ENCODE measurements around the gene TMEM81. TPM values are rescaled to one million over a fixed set of nuclear protein-coding genes. Genes with fewer than 3 reads are reported as not detected.
A peak's percentile ranks its signal among the peaks of the same experiment; 100 is the strongest.

Gene TMEM81
- total and polyA plus RNA-seq, 12 donors = 1.6 to 3.8 (median 2.2) TPM

DNA sequence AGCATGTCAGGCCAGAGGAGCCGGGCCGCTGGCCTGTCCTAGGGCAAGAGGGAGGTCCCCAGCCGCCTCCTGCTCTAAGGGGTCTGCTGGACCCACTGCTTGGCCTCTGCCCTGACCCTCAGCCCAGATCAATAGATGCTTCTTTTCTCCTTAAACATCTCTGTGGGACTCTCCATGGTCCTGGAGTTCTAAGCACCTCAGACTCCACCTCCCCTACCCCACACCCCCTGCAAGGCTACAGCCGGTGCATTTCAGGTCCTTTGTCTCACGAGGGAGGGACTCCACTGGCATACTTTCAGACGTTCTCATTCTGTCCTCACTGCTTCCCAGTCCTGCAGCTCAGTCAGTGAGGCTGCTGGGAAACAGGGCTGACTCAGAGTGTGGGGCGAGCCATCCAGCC, 30.2 kb downstream of the TMEM81 start:
- ATAC-seq (no peak), DNase-seq (no peak)
- TF ChIP-seq, protein P1, sequence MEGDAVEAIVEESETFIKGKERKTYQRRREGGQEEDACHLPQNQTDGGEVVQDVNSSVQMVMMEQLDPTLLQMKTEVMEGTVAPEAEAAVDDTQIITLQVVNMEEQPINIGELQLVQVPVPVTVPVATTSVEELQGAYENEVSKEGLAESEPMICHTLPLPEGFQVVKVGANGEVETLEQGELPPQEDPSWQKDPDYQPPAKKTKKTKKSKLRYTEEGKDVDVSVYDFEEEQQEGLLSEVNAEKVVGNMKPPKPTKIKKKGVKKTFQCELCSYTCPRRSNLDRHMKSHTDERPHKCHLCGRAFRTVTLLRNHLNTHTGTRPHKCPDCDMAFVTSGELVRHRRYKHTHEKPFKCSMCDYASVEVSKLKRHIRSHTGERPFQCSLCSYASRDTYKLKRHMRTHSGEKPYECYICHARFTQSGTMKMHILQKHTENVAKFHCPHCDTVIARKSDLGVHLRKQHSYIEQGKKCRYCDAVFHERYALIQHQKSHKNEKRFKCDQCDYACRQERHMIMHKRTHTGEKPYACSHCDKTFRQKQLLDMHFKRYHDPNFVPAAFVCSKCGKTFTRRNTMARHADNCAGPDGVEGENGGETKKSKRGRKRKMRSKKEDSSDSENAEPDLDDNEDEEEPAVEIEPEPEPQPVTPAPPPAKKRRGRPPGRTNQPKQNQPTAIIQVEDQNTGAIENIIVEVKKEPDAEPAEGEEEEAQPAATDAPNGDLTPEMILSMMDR (IDR thresholded peaks at IDR 0.05) = no peak
- no peaks in the 10 kb centered on the region for H3K9me3 ChIP-seq
- intact Hi-C loops (cut with DNase I) = loop anchor here in 1 of 10 donors (10.0 kb wide), 1 partner anchor 249 kb away; no protein-coding TSS in a partner anchor
- H3K27me3 ChIP-seq = peaks cover 0 to 28% (median 14%) of the 10 kb centered on the region in 7 donors
- no peak overlapping the region for H3K4me3 ChIP-seq
- WGBS, 2 donors = 53 to 55% methylated on average over 6 to 7 of the region's 7 CpGs
- no peaks in the 10 kb centered on the region for H3K4me1 ChIP-seq
- H3K36me3 ChIP-seq = no peaks in the 10 kb centered on the region
- H3K27ac ChIP-seq = no peak overlapping the region

DNA sequence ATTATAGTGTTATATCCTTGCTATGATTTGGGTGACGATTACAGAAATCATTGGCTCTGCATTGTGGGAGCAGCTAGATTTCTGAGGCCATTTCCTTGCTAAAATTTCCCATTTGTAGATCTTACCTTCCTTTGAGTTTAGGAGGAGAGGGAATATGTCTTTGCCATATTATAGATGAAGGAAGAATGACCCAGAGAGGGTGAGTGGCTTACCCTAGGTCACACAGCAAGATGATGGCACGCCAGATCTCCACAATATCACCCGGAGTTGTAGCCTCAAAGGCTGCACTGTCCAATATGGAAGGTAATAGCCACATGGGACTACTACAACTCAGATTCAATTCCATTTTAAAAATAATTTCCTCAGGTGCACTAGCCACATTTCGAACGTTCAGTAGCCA, 31.0 kb downstream of the TMEM81 start:
- ATAC-seq (no peak), DNase-seq (no peak)
- intact Hi-C loops (cut with DNase I) = loop anchor here in 1 of 10 donors (10.0 kb wide), 1 partner anchor 248 kb away; no protein-coding TSS in a partner anchor
- TF ChIP-seq, protein P1 (IDR thresholded peaks at IDR 0.05) = no peak
- no peak overlapping the region for H3K4me3 ChIP-seq
- H3K27ac ChIP-seq = no peak overlapping the region
- H3K9me3 ChIP-seq = no peaks in the 10 kb centered on the region
- 90 to 91% methylated on average over 5 of the region's 5 CpGs for WGBS, 2 donors
- H3K4me1 ChIP-seq = no peaks in the 10 kb centered on the region
- no peaks in the 10 kb centered on the region for H3K36me3 ChIP-seq
- H3K27me3 ChIP-seq = peaks cover 0 to 31% (median 14%) of the 10 kb centered on the region in 7 donors

DNA sequence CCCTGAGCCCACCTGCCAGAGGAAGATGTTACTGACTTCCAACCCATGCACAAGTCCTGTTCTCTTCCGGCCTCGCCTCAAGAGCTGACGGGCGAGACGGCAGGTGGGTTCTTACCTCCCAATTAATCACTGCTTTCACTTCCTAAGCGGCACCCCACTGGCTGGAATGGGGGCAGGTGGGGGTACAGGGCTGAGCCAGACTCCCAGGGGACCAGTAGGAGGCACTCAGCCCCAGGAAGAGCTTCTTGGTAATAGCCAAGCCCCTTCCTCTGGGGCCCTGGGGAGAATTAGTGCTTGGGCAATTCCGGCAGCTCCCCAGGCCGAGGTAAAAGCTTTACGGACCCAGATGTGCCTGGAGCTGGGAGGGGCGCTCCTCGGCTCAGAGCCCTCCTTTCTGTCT, 31.6 kb downstream of the TMEM81 start:
- no peak overlapping the region for H3K4me3 ChIP-seq
- H3K36me3 ChIP-seq = no peaks in the 10 kb centered on the region
- H3K9me3 ChIP-seq = no peaks in the 10 kb centered on the region
- TF ChIP-seq, protein P1 (IDR thresholded peaks at IDR 0.05) = no peak
- no peak for ATAC-seq
- no peak for DNase-seq
- no peak overlapping the region for H3K27ac ChIP-seq
- intact Hi-C loops (cut with DNase I) = loop anchor here in 1 of 10 donors (10.0 kb wide), 1 partner anchor 248 kb away; no protein-coding TSS in a partner anchor
- H3K27me3 ChIP-seq = peaks cover 0 to 37% (median 14%) of the 10 kb centered on the region in 7 donors
- H3K4me1 ChIP-seq = no peaks in the 10 kb centered on the region
- WGBS, 2 donors = 78 to 84% methylated on average over 11 of the region's 11 CpGs

DNA sequence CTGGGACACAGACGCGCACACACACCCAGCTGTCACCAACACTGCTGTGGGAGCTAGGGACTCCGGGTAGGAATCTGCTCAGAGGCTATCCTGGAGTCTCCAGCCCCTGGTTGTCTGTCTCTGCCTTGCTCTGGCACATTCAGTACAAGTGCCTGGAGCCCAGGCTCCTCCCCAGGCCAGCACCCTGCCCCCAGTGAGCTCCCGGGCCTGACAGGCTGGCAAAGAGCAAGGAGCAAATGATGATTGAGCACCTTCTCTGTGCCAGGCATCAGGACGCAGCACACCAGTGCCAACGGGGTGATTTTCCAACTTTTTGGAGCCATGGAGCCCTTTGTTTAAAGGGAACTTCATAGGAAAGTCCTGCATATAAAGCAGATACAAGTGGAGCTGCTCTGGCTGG, 34.8 kb downstream of the TMEM81 start:
- no peaks in the 10 kb centered on the region for H3K9me3 ChIP-seq
- DNase-seq (no peak), ATAC-seq (peak in 4 of 8 donors; percentile 48 to 71 (median 63))
- TF ChIP-seq, protein P1 (IDR thresholded peaks at IDR 0.05) = no peak
- no peaks in the 10 kb centered on the region for H3K36me3 ChIP-seq
- H3K27me3 ChIP-seq = peaks cover 0 to 66% (median 45%) of the 10 kb centered on the region in 7 donors
- intact Hi-C loops (cut with DNase I) = no loop called here
- H3K27ac ChIP-seq = no peak overlapping the region
- no peaks in the 10 kb centered on the region for H3K4me1 ChIP-seq
- WGBS, 2 donors = 59 to 67% methylated on average over 6 of the region's 6 CpGs
- no peak overlapping the region for H3K4me3 ChIP-seq

Data from heart right ventricle (tissue), 16 donors.